ENCODE data around the gene RUNX3.

GRCh38 chr1:24900985-24901781 is 28.9 kb downstream of the RUNX3 start:
- TF ChIP-seq CTCF (conservative IDR thresholded peaks at IDR 0.05; ENCODE audit: low read depth, low read length) (no peak), EZH2 (IDR thresholded peaks at IDR 0.05; ENCODE audit: borderline replicate concordance, low read depth, low read length, poor library complexity, severe bottlenecking) (no peak)
